ENCODE data around the gene NAV2. TPM values are rescaled to one million over a fixed set of nuclear protein-coding genes. Genes with fewer than 3 reads are reported as not detected.

The NAV2 gene
- total RNA-seq (10 to 100 TPM; 11.3 to 34.7 (median 23.7) TPM), polyA plus RNA-seq (1 to 10 TPM; 6.9 to 9.1 TPM)
- long read RNA-seq, donor 1, partial matches to known transcripts: 0 of 7 reads
- long read RNA-seq, donor 1, other reads (novel, unspliced or antisense): 7 of 7 reads
- long read RNA-seq, donor 2, partial matches to known transcripts: 0 of 11 reads
- long read RNA-seq, donor 2, other reads (novel, unspliced or antisense): 10 of 11 reads
- long read RNA-seq, donor 3, partial matches to known transcripts: 10 of 19 reads
- long read RNA-seq, donor 3, other reads (novel, unspliced or antisense): 9 of 19 reads

- H3K4me3 ChIP-seq: peak within 1 kb of the TSS; percentile 50 to 83 (median 74)
- peak within 1 kb of the TSS; percentile 85 to 98 (median 96) for H3K27ac ChIP-seq
- H3K27me3 ChIP-seq: peaks cover 0 to 33% (median 0%) of the 10 kb centered on the region in 7 donors
- ATAC-seq (peak; percentile 88 to 97 (median 94)), DNase-seq (peak; percentile 92 to 93)
- intact Hi-C loops (cut with DNase I): loop anchor here in 6 of 10 donors (2.0 to 10.0 kb wide), 6 partner anchors 30 to 138 kb away; no protein-coding TSS in a partner anchor
- peaks cover 7 to 60% (median 47%) of the 10 kb centered on the region in 9 donors for H3K4me1 ChIP-seq
- WGBS, 2 donors: 0 to 1% methylated on average over 85 to 91 of the region's 91 CpGs
- no peaks in the 10 kb centered on the region for H3K9me3 ChIP-seq
- TF ChIP-seq CTCF (IDR thresholded peaks at IDR 0.05): peak in 4 of 9 donors; percentile 4 to 21 (median 13)
- H3K36me3 ChIP-seq: no peaks in the 10 kb centered on the region
Measured at GRCh38 chr11:19712281-19713195, at the start of gene NAV2. Gene NAV2, plus strand, starts transcription at chr11:19712837. Its CDS starts 859 bp downstream, at chr11:19713696.

GRCh38 chr11:19663206-19663605, 49.4 kb upstream of the NAV2 start:
- Histone ChIP-seq H3K27me3 (no peaks in the 10 kb centered on the region), H3K27ac (no peak overlapping the region), H3K9me3 (no peaks in the 10 kb centered on the region), H3K4me1 (peaks cover 4 to 14% (median 11%) of the 10 kb centered on the region in 9 donors), H3K4me3 (no peak overlapping the region), H3K36me3 (no peaks in the 10 kb centered on the region)
- no peak for ATAC-seq
- WGBS, 2 donors: 57 to 68% methylated on average over 1 of the region's 1 CpG
- DNase-seq: no peak
- intact Hi-C loops (cut with DNase I): no loop called here
- no peak for TF ChIP-seq CTCF (IDR thresholded peaks at IDR 0.05)

- Histone ChIP-seq H3K4me1 (peaks cover 4 to 15% (median 11%) of the 10 kb centered on the region in 9 donors), H3K27me3 (no peaks in the 10 kb centered on the region), H3K4me3 (no peak overlapping the region), H3K36me3 (no peaks in the 10 kb centered on the region), H3K9me3 (no peaks in the 10 kb centered on the region), H3K27ac (peak overlapping the region in 3 of 10 donors; percentile 4 to 14 (median 7))
- WGBS, 2 donors: 37 to 52% methylated on average over 4 of the region's 4 CpGs
- peak; percentile 42 to 86 (median 58) for ATAC-seq
- peak in 1 of 2 donors; percentile 26 for DNase-seq
- intact Hi-C loops (cut with DNase I): no loop called here
- TF ChIP-seq CTCF (IDR thresholded peaks at IDR 0.05): no peak
Measured at GRCh38 chr11:19664886-19665548, 47.6 kb upstream of the NAV2 start.

- WGBS, 2 donors: 84 to 88% methylated on average over 3 of the region's 3 CpGs
- Histone ChIP-seq H3K4me3 (no peak overlapping the region), H3K27ac (no peak overlapping the region), H3K27me3 (no peaks in the 10 kb centered on the region), H3K4me1 (peaks cover 4 to 20% (median 11%) of the 10 kb centered on the region in 9 donors), H3K36me3 (no peaks in the 10 kb centered on the region), H3K9me3 (no peaks in the 10 kb centered on the region)
- intact Hi-C loops (cut with DNase I): no loop called here
- no peak for DNase-seq
- no peak for TF ChIP-seq CTCF (IDR thresholded peaks at IDR 0.05)
- ATAC-seq: no peak
Measured at GRCh38 chr11:19666951-19667350, 45.7 kb upstream of the NAV2 start.

Measured in heart right ventricle (tissue), 16 donors.